HL-60 (cell line): ENCODE results near the gene ZMIZ1.

Experiments
- CTCF ChIP-seq: IDR thresholded peaks from one replicate; pipeline ENCODE4 v1.5.1; 2011; ENCODE audit warnings: low read length, control low read depth, inconsistent platforms; ENCODE audit not compliant: insufficient read depth
- GABPA ChIP-seq: IDR thresholded peaks from 2 replicates; pipeline ENCODE4 v1.6.1; 2012; ENCODE audit warnings: low read depth
- POLR2AphosphoS5 ChIP-seq: IDR thresholded peaks from 2 replicates; pipeline ENCODE4 v1.6.1; 2012; ENCODE audit warnings: low read depth
- REST ChIP-seq: IDR thresholded peaks from 2 replicates; pipeline ENCODE4 v1.6.1; 2012; ENCODE audit warnings: low read depth; ENCODE audit not compliant: insufficient replicate concordance
- SPI1 ChIP-seq: IDR thresholded peaks from 2 replicates; pipeline ENCODE4 v1.6.1; 2012; ENCODE audit warnings: low read depth, mild to moderate bottlenecking, borderline replicate concordance

- TF ChIP-seq CTCF (no peak), POLR2AphosphoS5 (no peak), REST (no peak), SPI1 (no peak), GABPA (no peak)
Observed at GRCh38 chr10:79029478-79030390, 39.0 kb upstream of the ZMIZ1 start.
